ENCODE measurements around the gene PHLDB2.

DNA sequence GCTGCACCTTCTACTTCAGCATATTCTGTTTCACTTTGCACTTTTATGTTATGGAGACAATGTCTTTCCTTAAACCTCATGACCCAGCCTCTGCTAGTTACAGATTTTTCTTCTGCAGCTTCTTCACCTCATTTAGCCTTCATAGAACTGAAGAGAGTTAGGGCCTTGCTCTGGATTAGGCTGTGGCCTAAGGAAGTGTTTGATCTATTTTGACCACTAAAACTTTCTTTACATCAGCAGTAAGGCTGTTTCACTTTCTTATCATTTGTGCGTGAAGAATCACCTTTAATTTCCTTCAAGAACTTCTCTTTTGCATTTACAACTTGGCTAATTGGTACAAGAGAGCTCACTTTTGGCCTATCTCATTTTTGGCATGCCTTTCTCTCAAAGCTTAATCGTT lies 40.9 kb downstream of the PHLDB2 start:
- TF ChIP-seq ELF4 (IDR thresholded peaks at IDR 0.05) (no peak), NFRKB (IDR thresholded peaks at IDR 0.05) (no peak), FOXK2 (IDR thresholded peaks at IDR 0.05) (no peak), BHLHE40 (IDR thresholded peaks at IDR 0.05; ENCODE audit: borderline replicate concordance) (no peak), CTBP1 (IDR thresholded peaks at IDR 0.05; ENCODE audit: borderline replicate concordance) (no peak)

Measured in HEK293T (cell line).